IPS-18c (cell line): Measurements from ENCODE around the gene RAB11FIP2.

Source experiments
- H3K4me3 ChIP-seq: 2 replicates; pipeline ENCODE4 v1.7.0; 2013; ENCODE audit warnings: low read depth, mild to moderate bottlenecking, low read length, moderate library complexity; ENCODE audit not compliant: insufficient read depth
- H3K9me3 ChIP-seq: one replicate; pipeline ENCODE4 v1.6.1; 2013; ENCODE audit warnings: mild to moderate bottlenecking, low read length, moderate library complexity; ENCODE audit not compliant: control insufficient read depth, insufficient read depth

The RAB11FIP2 gene

DNA sequence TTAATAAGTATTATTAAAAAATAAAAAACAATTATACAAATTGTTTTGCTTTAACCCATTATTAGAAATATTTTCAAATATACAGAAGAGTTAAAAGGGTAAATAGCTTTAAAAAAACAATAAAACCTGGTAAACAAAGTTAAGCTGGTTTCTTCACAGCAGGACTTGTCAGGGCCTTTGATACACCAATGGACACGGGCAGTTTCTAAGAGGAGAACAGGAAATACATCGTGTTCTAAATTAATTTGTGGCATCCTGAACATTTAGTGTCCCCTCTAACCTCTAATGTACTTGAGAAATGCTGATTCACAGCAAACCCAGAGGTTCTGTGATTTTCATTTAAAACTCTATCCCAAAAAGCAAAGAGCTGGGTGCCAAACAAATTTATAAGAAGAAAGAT, 80.8 kb downstream of the RAB11FIP2 start:
- Histone ChIP-seq H3K9me3 (no peaks in the 10 kb centered on the region), H3K4me3 (no peak overlapping the region)

GRCh38 chr10:117964536-117964935, 82.2 kb downstream of the RAB11FIP2 start:
- no peaks in the 10 kb centered on the region for H3K9me3 ChIP-seq
- H3K4me3 ChIP-seq = no peak overlapping the region

GRCh38 chr10:117960345-117960935, 86.3 kb downstream of the RAB11FIP2 start:
- no peaks in the 10 kb centered on the region for H3K9me3 ChIP-seq
- no peak overlapping the region for H3K4me3 ChIP-seq

DNA sequence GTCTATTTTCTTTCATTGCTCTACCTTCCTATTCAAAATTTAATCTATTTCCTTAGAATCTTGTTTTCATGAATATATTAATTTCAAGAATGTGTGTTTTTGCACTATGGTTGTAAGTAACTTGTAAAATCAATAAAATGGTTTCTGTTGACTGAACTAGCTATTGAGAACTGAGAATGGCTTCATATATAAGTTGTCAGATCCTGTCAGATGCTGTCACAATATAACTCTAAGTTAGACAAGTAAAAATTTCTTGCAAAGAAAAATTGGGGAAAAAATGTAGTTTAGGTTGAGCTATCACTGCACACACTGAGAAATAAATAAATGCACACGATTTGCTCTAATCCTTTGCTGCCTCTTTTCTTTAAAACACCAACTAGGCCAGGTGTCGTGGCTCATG, 89.8 kb downstream of the RAB11FIP2 start:
- H3K4me3 ChIP-seq = no peak overlapping the region

DNA sequence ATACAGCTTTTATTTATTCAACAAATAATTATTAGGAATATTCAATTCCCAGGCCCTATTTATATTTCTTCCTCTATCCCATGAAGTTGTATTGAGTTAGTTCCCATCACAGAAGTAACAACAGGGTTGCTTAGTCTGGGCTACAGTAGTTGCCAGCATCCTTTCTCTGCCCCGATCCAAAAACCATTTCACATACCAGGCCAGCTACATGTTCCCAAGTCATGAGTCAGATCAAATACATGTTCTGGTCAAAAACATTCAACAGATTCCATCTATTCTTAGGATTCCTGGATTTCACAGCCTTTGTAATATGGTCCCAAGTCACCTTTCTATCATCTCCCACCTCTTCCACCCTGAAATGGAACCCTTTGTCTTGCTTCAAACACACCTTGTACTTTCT, 91.6 kb downstream of the RAB11FIP2 start:
- no peak overlapping the region for H3K4me3 ChIP-seq

More for the DNA sequence above, 89.8 kb downstream of the RAB11FIP2 start:
- H3K9me3 ChIP-seq = no peaks in the 10 kb centered on the region

More for the DNA sequence above, 91.6 kb downstream of the RAB11FIP2 start:
- no peaks in the 10 kb centered on the region for H3K9me3 ChIP-seq
